Esophagus mucosa (tissue), 1 donor: ENCODE results near the gene PIK3R1. TPM values are rescaled to one million over a fixed set of nuclear protein-coding genes. Genes with fewer than 3 reads are reported as not detected.
"Not testable (repeated sequence)": the region's sequence is repeated elsewhere in the genome, so short reads cannot be mapped to it uniquely, and the experiment has no call there.

Source experiments
- ATAC-seq: fragments of 200-7000 bp; cut with Tn5 transposase; one replicate; pipeline ENCODE4 v1.9.1; 2020
- total RNA-seq: library from RNA; stranded (reverse); gene quantifications from one replicate; pipeline ENCODE4 v1.2.4, GENCODE V29; 2023
- donor health status: DM: yes; HTN: yes; CAD: no.

Gene PIK3R1
- total RNA-seq, 1 donor from 2014 or later, result 26.9 TPM

DNA sequence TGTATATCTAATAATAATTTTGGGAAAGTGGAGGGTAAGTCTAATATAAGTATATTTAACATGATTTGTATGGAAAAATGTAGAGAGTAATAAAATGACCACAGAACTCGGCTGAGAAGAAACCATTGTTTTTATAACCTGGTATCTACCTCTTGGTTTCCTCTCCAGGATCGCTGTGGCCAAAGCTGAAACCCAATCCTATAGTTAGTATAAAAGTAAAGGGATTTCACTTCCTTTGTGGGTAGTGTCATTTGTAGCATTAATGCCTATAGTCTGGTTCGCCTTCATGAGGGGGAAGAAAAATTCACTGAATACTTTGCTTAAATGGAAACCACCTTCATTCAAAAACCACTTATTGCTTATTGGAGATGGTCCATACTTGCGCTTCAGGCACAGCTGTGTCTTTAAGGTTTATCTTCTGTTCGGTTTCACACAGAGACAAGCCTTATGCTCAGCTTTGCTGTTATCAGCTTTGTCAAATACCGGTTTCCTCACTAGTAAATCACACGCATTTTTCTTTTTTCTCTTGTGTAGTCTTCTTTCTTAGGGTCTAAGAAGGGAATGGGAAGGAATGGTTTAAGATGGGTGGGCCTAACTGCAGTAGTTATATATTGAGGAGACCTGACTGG is 12.1 kb downstream of the PIK3R1 start:
- ATAC-seq, result no peak

- no peak for ATAC-seq
These were observed 13.9 kb downstream of the PIK3R1 start for GRCh38 chr5:68229416-68229815.

GRCh38 chr5:68230285-68230684 is 14.7 kb downstream of the PIK3R1 start:
- no peak for ATAC-seq

DNA sequence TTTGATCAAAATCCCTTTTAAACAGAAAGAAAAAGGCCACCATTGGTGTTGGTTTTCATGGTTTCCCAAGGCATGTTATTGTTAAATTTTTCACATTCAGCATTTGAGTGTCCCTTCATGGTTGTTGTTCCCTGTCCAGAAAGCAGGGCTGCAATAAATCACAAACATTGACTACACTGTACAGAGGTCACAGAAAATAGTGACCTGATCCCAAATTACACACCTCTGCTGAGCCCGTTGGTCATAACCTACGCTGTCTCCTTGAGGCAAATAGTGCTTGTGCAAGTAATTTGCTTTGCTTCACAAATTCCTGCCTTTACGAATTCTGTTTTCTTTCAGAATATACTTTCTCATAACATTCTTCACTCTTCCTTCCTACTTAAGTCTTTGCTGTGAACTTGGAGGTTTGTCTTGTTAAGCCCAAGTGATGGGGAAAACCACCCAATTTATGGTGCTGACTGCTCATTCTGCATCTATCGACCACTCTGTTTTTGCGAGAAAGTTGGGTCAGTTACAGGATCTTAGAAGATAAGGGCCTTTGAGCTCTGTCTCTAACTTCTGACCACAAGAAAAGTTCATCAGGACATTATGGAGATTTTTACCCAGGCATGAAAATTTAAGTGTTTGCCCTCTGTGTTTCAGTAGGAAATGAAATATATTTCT is 16.0 kb downstream of the PIK3R1 start:
- ATAC-seq, result no peak

DNA sequence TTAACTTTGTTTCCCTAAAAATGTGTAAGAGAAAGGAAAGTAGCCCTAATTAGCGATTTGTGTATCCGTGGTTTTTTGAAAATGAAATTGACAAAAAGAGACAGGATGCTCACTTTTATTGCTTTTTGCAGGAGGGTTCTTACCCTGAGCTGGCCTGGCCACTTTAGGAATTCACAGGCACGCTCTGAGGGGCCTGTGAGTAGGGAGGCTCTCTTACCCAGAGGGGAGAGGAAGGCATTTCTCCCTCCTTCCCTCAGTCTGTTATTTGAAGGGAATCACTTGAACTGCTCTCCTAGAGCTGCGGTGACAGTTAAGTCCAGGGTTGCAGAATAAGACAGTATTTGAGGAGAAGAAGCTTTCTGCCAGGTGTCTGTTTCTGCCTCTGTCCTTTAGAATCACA is 16.7 kb downstream of the PIK3R1 start:
- no peak for ATAC-seq

GRCh38 chr5:68233075-68233474 is 17.5 kb downstream of the PIK3R1 start:
- ATAC-seq, result no peak

DNA sequence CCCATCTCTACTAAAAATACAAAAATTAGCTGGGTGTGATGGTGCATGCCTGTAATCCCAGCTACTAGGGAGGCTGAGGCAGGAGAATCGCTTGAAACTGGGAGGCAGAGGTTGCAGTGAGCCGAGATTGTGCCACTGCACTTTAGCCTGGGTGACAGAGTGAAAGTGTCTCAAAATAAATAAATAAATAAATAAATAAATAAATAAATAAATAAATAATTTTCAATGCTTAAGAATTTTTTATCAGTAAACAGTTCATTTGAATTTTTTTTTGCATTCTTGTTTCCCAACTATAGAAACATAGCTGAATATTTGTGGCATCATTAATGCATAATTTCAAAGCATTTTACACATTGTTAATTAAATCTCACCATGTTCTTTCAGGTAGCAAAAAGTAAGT is 19.7 kb downstream of the PIK3R1 start:
- not testable (repeated sequence) for ATAC-seq

GRCh38 chr5:68237715-68238114 is 22.2 kb downstream of the PIK3R1 start:
- no peak for ATAC-seq

DNA sequence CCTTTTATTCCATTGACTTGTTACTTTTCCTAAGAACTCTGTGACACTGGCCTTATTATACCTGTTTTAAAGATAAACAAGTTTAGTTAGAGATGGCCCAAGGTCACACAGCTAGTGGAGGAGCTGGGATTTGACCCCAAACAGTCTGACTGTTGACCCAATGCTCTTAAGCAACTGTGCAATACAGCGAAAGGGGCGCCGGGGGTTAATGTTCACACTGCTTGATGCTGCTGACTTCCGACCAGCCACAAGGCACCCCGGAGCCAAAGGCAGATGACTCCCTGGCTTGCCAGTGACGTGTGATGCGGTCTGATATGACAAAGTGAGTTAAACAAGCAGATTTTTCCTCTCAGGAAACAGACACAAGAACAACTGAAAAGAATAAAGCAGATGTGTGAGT is 23.9 kb downstream of the PIK3R1 start:
- ATAC-seq, result peak; percentile 23

GRCh38 chr5:68240202-68240601 is 24.6 kb downstream of the PIK3R1 start:
- ATAC-seq, result no peak

- ATAC-seq, result no peak
These were observed 25.2 kb downstream of the PIK3R1 start for GRCh38 chr5:68240771-68241170.

- no peak for ATAC-seq
These were observed 27.2 kb downstream of the PIK3R1 start for GRCh38 chr5:68242743-68243142.

DNA sequence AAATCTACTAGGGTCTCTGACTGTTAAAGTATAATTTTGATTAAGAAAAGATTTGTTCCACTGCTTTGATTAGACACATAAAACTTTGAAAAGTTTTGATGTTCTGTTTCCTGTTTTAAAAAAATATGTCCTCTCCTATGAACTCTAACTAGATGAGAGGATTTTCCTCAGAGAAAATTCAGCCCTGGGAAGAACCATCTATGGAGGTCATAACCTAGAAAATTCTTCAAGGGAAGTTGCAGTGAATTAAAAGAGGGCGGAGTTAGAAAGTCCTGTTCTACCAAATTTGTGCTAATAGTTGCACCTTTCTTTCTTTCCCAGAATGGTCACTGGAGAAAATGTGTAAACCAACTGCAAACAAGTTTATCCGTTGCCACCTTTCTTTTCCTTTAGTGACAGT is 27.7 kb downstream of the PIK3R1 start:
- ATAC-seq, result no peak

- no peak for ATAC-seq
These were observed 28.1 kb downstream of the PIK3R1 start for GRCh38 chr5:68243681-68244080.

- no peak for ATAC-seq
These were observed 29.8 kb downstream of the PIK3R1 start for GRCh38 chr5:68245319-68245718.

- no peak for ATAC-seq
These were observed 31.2 kb downstream of the PIK3R1 start for GRCh38 chr5:68246802-68247201.

DNA sequence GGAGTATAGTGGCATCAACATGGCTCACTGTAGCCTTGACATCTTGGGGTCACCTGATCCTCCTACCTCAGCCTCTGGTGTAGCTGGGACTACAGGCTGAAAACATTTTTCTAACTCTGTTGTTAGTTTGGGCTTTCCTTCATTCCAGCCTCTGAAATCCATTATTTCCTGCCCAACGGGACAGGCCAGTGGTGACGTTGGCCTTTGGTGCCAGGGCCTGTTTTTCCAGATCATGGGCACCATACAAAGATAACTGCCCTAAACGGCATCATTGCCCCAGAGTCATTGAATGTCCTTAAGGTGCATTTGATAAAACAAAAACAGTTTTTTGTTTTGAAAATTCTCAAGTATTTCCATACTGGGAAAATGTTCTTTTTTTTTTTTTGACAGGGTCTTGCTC is 32.1 kb downstream of the PIK3R1 start:
- ATAC-seq, result peak; percentile 58

- ATAC-seq, result no peak
These were observed 33.3 kb downstream of the PIK3R1 start for GRCh38 chr5:68248896-68249295.

DNA sequence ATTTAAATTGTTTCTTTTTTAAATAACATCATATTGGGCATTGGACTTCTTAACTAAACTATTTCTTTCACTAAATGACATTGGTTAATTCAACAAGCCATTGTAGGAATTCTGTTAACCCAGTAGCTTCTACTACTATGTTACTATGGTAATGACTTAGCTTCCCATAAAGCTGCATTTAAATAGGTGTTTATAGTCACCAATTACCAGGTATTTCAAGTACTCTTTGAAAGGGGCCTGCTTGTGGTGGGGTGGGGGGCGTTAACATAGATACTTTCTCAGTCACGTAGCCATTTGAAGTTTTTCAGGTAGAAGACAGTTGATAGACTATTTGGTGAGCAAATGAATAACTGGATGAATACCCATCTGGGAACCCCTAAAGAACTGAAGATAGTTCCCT is 34.0 kb downstream of the PIK3R1 start:
- no peak for ATAC-seq

GRCh38 chr5:68250661-68251298 is 35.2 kb downstream of the PIK3R1 start:
- ATAC-seq, result no peak

DNA sequence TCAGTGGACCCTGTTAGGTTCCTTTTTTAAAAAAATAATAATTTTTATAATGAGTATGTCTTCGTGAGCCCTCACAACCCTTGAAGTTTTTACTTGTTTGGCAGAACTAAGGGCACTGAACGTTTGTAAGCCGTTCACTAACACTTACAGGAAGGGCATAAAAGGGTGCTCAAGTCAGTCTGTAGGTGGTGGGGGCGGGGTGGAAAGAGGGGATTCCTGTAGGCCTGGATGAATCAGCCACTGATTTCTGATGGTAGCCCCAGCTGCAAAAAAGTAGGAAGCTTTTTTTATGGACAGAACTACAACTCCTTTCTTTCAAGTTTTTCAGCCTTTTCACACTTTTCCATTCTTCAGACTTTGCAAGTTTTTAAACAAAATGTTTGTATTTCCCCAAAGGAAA is 35.8 kb downstream of the PIK3R1 start:
- ATAC-seq, result no peak

DNA sequence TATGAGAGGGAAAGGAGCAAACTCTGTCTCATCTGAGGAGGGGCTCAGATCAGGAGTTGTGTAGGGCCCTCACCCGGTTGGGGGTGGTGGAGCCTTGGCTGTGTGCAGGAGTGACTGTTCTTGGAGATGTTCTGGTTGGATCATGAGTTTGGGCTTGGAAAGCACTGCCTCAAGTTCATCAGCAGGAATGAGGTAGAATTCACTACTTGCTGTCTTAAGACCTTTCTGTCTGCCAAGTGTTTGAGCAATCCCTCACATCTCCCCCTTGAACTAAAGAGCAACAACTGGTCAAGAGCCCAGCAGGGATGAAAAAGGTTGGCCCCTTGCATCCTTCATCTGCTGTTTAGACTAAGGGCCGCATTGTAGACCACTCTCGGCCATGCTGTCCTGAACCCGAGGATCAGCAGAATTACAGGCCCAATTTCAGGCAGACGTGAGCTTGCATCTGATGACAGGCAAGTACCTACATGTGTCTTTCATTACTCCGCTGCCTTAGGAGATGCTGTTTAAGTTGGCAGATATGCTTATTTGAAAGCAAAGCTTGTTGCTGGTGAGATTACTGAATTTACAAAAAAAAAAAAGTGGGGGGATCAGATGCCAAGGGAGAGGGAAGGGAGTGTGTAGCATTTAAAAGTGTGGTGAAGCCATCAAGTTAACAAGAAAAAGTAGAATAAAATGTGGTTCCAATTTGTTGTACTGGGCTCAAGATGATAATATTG is 36.4 kb downstream of the PIK3R1 start:
- ATAC-seq, result peak; percentile 33
